Upper lobe of right lung (tissue), 1 donor: ENCODE measurements around the gene MEOX2. TPM values are rescaled to one million over a fixed set of nuclear protein-coding genes. Genes with fewer than 3 reads are reported as not detected.

Experiments
- ATAC-seq: fragments of 200-7000 bp; cut with Tn5 transposase; one replicate; pipeline ENCODE4 v1.9.1; 2020; ENCODE audit warnings: mild to moderate bottlenecking, moderate library complexity
- DNase-seq: peaks from one replicate; pipeline ENCODE4 v3.0.0-alpha.2; 2020
- H3K27ac ChIP-seq: fragments of 200-600 bp; one replicate; pipeline ENCODE4 v1.8.0; 2022
- H3K27me3 ChIP-seq: fragments of 200-600 bp; one replicate; pipeline ENCODE4 v1.8.0; 2022; ENCODE audit warnings: mild to moderate bottlenecking
- H3K36me3 ChIP-seq: fragments of 200-600 bp; one replicate; pipeline ENCODE4 v1.8.0; 2022
- H3K4me1 ChIP-seq: fragments of 200-600 bp; one replicate; pipeline ENCODE4 v1.8.0; 2022
- H3K4me3 ChIP-seq: fragments of 200-600 bp; one replicate; pipeline ENCODE4 v1.8.0; 2022; ENCODE audit warnings: mild to moderate bottlenecking
- H3K9me3 ChIP-seq: fragments of 200-600 bp; one replicate; pipeline ENCODE4 v1.8.0; 2022
- CTCF ChIP-seq: fragments of 200-600 bp; IDR thresholded peaks from one replicate; pipeline ENCODE4 v1.8.0; 2022; ENCODE audit warnings: antibody characterized with exemption
- intact Hi-C: fragments of 100-400 bp; cut with DNase I; formaldehyde crosslinking; loops from one replicate; pipeline ENCODE4 v1.11.0; 2022
- total RNA-seq: library from RNA; stranded (reverse); fragmentation: NEBNext Ultra II Directional; extraction: Animal tissue kit (Norgen Biotek cat#: 25700); gene quantifications from one replicate; pipeline ENCODE4 v1.2.1, GENCODE V29; 2021
- donor health status: DM: no; HTN: yes; CAD: no; lungs with severe emphysema.

Gene MEOX2
- total RNA-seq, 1 donor from 2014 or later: 21.9 TPM

GRCh38 chr7:15602236-15602635 lies 84.2 kb downstream of the MEOX2 start:
- Histone ChIP-seq H3K27ac (no peak overlapping the region), H3K27me3 (no peaks in the 10 kb centered on the region), H3K4me3 (no peak overlapping the region), H3K4me1 (no peaks in the 10 kb centered on the region), H3K36me3 (no peaks in the 10 kb centered on the region), H3K9me3 (no peaks in the 10 kb centered on the region)
- DNase-seq (no peak), ATAC-seq (no peak)
- TF ChIP-seq CTCF: no peak
- intact Hi-C loops: no loop called here

GRCh38 chr7:15601175-15601574 lies 85.3 kb downstream of the MEOX2 start:
- ATAC-seq (no peak), DNase-seq (no peak)
- Histone ChIP-seq H3K9me3 (no peaks in the 10 kb centered on the region), H3K36me3 (no peaks in the 10 kb centered on the region), H3K27ac (no peak overlapping the region), H3K4me3 (no peak overlapping the region), H3K27me3 (no peaks in the 10 kb centered on the region), H3K4me1 (no peaks in the 10 kb centered on the region)
- intact Hi-C loops: no loop called here
- TF ChIP-seq CTCF: no peak

- intact Hi-C loops: no loop called here
- Histone ChIP-seq H3K4me1 (no peaks in the 10 kb centered on the region), H3K36me3 (no peaks in the 10 kb centered on the region), H3K27me3 (no peaks in the 10 kb centered on the region), H3K9me3 (no peaks in the 10 kb centered on the region), H3K4me3 (no peak overlapping the region), H3K27ac (no peak overlapping the region)
- no peak for DNase-seq
- TF ChIP-seq CTCF: no peak
- no peak for ATAC-seq
Measured at GRCh38 chr7:15600298-15600697, 86.2 kb downstream of the MEOX2 start.

GRCh38 chr7:15594461-15594860 lies 92.0 kb downstream of the MEOX2 start:
- Histone ChIP-seq H3K27ac (no peak overlapping the region), H3K4me3 (no peak overlapping the region), H3K36me3 (no peaks in the 10 kb centered on the region), H3K9me3 (no peaks in the 10 kb centered on the region), H3K27me3 (no peaks in the 10 kb centered on the region), H3K4me1 (no peaks in the 10 kb centered on the region)
- DNase-seq (no peak), ATAC-seq (no peak)
- intact Hi-C loops: no loop called here
- TF ChIP-seq CTCF: no peak

GRCh38 chr7:15593382-15593781 lies 93.1 kb downstream of the MEOX2 start:
- H3K4me3 ChIP-seq: no peak overlapping the region
- intact Hi-C loops: no loop called here
- no peak for ATAC-seq
- no peaks in the 10 kb centered on the region for H3K27me3 ChIP-seq
- no peaks in the 10 kb centered on the region for H3K4me1 ChIP-seq
- H3K27ac ChIP-seq: no peak overlapping the region
- H3K9me3 ChIP-seq: no peaks in the 10 kb centered on the region
- DNase-seq: no peak
- TF ChIP-seq CTCF: no peak
- H3K36me3 ChIP-seq: no peaks in the 10 kb centered on the region

- H3K4me3 ChIP-seq: no peak overlapping the region
- no peaks in the 10 kb centered on the region for H3K27me3 ChIP-seq
- TF ChIP-seq CTCF: no peak
- H3K36me3 ChIP-seq: no peaks in the 10 kb centered on the region
- H3K4me1 ChIP-seq: no peaks in the 10 kb centered on the region
- ATAC-seq: no peak
- peaks cover 6% of the 10 kb centered on the region for H3K9me3 ChIP-seq
- intact Hi-C loops: no loop called here
- H3K27ac ChIP-seq: no peak overlapping the region
- no peak for DNase-seq
Measured at GRCh38 chr7:15586266-15586665, 100.2 kb downstream of the MEOX2 start.
